Lower leg skin (tissue), 3 donors: ENCODE data around the gene HIPK2.

Source experiments
- POLR2A ChIP-seq, 2 donors: fragments of 450-650 bp; IDR thresholded peaks; one replicate each; pipeline ENCODE4 v1.6.1; 2016 to 2017; ENCODE audit warnings: antibody characterized with exemption in 2 of 2, mild to moderate bottlenecking in 1 of 2, moderate library complexity in 1 of 2
- TF ChIP-seq, protein P1 (sequence below), 3 donors: fragments of 450-650 bp; IDR thresholded peaks; one replicate each; pipeline ENCODE4 v1.5.1; 2016; ENCODE audit warnings: antibody characterized with exemption in 3 of 3, mild to moderate bottlenecking in 3 of 3, moderate library complexity in 2 of 3

DNA sequence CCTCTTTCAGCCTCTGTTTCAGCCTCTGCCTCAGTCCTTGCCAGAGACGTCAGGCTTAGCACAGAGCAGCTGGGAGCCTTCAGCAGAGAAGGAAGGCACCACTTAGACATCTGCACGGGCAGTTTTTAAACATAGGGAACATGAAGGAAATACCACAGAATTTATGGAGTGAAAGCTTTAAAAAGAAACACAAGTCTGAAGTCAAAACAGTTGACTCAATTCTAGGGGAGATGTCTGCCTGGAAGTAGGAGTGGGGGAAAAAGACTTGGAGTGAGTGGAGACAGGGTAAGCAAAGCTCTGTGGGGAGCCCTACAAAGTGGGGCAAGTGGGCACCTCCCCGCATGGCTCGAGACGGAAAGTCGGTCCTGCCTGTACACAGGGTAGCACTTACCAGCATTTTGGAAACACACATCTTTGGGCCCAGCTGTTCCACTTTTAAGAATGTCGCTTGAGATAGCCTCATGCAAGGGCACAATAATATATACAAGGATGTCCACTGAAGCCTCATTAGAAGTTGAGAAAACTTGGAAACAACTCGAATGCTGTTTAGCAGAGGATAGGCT lies 46.2 kb upstream of the HIPK2 start:
- no peak for TF ChIP-seq POLR2A (IDR thresholded peaks at IDR 0.05)
- TF ChIP-seq, protein P1, sequence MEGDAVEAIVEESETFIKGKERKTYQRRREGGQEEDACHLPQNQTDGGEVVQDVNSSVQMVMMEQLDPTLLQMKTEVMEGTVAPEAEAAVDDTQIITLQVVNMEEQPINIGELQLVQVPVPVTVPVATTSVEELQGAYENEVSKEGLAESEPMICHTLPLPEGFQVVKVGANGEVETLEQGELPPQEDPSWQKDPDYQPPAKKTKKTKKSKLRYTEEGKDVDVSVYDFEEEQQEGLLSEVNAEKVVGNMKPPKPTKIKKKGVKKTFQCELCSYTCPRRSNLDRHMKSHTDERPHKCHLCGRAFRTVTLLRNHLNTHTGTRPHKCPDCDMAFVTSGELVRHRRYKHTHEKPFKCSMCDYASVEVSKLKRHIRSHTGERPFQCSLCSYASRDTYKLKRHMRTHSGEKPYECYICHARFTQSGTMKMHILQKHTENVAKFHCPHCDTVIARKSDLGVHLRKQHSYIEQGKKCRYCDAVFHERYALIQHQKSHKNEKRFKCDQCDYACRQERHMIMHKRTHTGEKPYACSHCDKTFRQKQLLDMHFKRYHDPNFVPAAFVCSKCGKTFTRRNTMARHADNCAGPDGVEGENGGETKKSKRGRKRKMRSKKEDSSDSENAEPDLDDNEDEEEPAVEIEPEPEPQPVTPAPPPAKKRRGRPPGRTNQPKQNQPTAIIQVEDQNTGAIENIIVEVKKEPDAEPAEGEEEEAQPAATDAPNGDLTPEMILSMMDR (IDR thresholded peaks at IDR 0.05) = no peak
